ENCODE measurements around the gene ZC2HC1B. TPM values are rescaled to one million over a fixed set of nuclear protein-coding genes. Genes with fewer than 3 reads are reported as not detected.

The ZC2HC1B gene
- total and polyA plus RNA-seq, 10 of the 15 experiments (the other 5 are each of a cell fraction or from before 2014, with no cell fraction given), result 0.09 to 0.36 (median 0.31) TPM; not detected in 5

GRCh38 chr6:143880412-143880811, 16.1 kb downstream of the ZC2HC1B start:
- CTCF ChIA-PET, result no interaction called here
- RAD21 ChIA-PET (ENCODE audit: unreplicated experiment), result no interaction called here
- no TSS peak for BruUV-seq (replicated peaks)
- Histone ChIP-seq H3K36me3 (ENCODE audit: control insufficient read depth in 2 of 2, insufficient read depth in 2 of 2, low read length in 1 of 2) (no peaks in the 10 kb centered on the region), H3K79me2 (ENCODE audit: control insufficient read depth, insufficient read depth, low read length) (no peaks in the 10 kb centered on the region), H3K27ac (ENCODE audit: control insufficient read depth, insufficient read depth) (no peak overlapping the region), H3K27me3 (replicated peaks in 1 of 2; ENCODE audit: control insufficient read depth in 2 of 2, insufficient read depth in 2 of 2, low read length in 1 of 2) (0 out of 4 replicates have a peak, but pooled peaks cover 0 to 1% of the 10 kb centered on the region in 2 experiments), H3K4me1 (ENCODE audit: control insufficient read depth, insufficient read depth, low read length) (no peaks in the 10 kb centered on the region), H2AFZ (ENCODE audit: control insufficient read depth, low read depth, low read length) (no peak overlapping the region), H3K9me3 (replicated peaks; ENCODE audit: control insufficient read depth, insufficient read depth, low read length) (no peaks in the 10 kb centered on the region; the same call in 1 of the 3 replicates), H4K20me1 (ENCODE audit: control insufficient read depth, insufficient read depth) (no peaks in the 10 kb centered on the region), H3K4me2 (ENCODE audit: control insufficient read depth, insufficient read depth) (no peak overlapping the region), H3K9ac (ENCODE audit: control insufficient read depth, insufficient read depth, low read length) (no peak overlapping the region), H3K4me3 (no peak overlapping the region)
- SMC1A ChIA-PET (ENCODE audit: uncharacterized antibody, unreplicated experiment), result interaction anchor here (1.0 kb wide), 1 partner anchor 144 kb away, joined by 3 read pairs; no protein-coding TSS in a partner anchor
- FAIRE-seq (no peak), ATAC-seq (no peak), DNase-seq (ENCODE audit: low read depth, low spot score) (no peak)
- in situ Hi-C loops (cut with MboI) (no loop called here), intact Hi-C loops (cut with micrococcal nuclease; ENCODE audit: unreplicated experiment) (no loop called here)
- TF ChIP-seq STAT3 (IDR thresholded peaks at IDR 0.05; ENCODE audit: low read depth, low read length), result no peak
- no peak for TF ChIP-seq BCL11A (IDR thresholded peaks at IDR 0.05; ENCODE audit: low read depth, low read length)
- TF ChIP-seq SPI1 (IDR thresholded peaks at IDR 0.05; ENCODE audit: borderline replicate concordance, insufficient read depth, low read depth, low read length), result no peak
- TF ChIP-seq JUNB (IDR thresholded peaks at IDR 0.05), result no peak
- no peak for TF ChIP-seq ZBTB11 (CRISPR knock-in tag; IDR thresholded peaks at IDR 0.05)
- no peak for TF ChIP-seq NKRF (conservative IDR thresholded peaks at IDR 0.05)
- no peak for TF ChIP-seq CHD4 (IDR thresholded peaks at IDR 0.05)
- no peak for TF ChIP-seq YBX1 (IDR thresholded peaks at IDR 0.05)
- TF ChIP-seq, protein P1, sequence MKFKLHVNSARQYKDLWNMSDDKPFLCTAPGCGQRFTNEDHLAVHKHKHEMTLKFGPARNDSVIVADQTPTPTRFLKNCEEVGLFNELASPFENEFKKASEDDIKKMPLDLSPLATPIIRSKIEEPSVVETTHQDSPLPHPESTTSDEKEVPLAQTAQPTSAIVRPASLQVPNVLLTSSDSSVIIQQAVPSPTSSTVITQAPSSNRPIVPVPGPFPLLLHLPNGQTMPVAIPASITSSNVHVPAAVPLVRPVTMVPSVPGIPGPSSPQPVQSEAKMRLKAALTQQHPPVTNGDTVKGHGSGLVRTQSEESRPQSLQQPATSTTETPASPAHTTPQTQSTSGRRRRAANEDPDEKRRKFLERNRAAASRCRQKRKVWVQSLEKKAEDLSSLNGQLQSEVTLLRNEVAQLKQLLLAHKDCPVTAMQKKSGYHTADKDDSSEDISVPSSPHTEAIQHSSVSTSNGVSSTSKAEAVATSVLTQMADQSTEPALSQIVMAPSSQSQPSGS (IDR thresholded peaks at IDR 0.05; ENCODE audit: low read length), result no peak
- TF ChIP-seq FOS (IDR thresholded peaks at IDR 0.05; ENCODE audit: borderline replicate concordance, extremely low read depth, insufficient read length), result no peak
- TF ChIP-seq, protein P2, sequence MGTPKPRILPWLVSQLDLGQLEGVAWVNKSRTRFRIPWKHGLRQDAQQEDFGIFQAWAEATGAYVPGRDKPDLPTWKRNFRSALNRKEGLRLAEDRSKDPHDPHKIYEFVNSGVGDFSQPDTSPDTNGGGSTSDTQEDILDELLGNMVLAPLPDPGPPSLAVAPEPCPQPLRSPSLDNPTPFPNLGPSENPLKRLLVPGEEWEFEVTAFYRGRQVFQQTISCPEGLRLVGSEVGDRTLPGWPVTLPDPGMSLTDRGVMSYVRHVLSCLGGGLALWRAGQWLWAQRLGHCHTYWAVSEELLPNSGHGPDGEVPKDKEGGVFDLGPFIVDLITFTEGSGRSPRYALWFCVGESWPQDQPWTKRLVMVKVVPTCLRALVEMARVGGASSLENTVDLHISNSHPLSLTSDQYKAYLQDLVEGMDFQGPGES (IDR thresholded peaks at IDR 0.05), result no peak
- TF ChIP-seq MTA3 (IDR thresholded peaks at IDR 0.05; ENCODE audit: borderline replicate concordance, low read length), result no peak
- WGBS (ENCODE audit: insufficient coverage, insufficient replicate concordance, low lambda C conversion rate, missing lambda C conversion rate), result 48% methylated on average over 2 of the region's 2 CpGs
- POLR2A ChIA-PET, result no interaction called here
